HG03196 (cell line): ENCODE measurements around the gene TNFRSF25.

ENCODE experiments used
- ATAC-seq: cut with Tn5 transposase; IDR thresholded peaks from one replicate; pipeline ENCODE4 v1.9.1; 2021; ENCODE audit not compliant: unreplicated experiment

The TNFRSF25 gene

DNA sequence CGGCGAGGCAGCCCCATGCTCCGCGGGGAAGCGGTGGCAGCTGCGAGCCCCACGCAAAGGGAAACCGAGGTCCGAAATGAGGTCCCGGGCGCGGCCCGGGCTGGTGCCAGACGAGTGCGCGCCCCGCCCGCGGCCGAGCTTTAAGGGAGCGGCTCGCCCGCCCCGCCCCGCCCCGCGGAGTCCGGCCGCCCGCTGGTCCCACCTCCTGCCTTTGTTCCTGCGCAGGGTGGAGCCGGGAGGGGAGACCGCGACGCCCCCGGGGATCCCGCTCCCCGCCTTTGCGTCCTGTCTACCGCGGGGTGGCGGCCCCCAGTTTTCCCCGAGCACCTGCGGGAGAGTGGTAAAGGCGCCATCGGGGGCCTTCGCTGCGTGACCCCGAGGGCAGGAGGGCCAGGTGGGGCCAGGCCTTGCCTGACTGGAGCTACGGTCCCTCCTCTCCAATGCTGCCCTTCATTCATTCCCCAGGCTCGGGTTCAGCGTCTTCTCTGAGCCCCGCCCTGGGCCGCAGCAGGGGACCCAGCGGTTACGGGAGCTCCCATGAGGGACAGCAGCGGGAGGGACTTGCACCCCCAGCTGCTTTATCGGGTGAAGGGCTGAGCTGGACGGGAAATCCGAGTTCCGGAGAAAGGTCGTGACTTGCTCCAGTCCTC is 46.0 kb downstream of the TNFRSF25 start, which contains the start of gene HES2:
HES2 (minus strand) TSS at position 116 of the 650 bp plus-strand sequence; CDS start at position 17, 99 bp downstream.
- no peak for ATAC-seq

DNA sequence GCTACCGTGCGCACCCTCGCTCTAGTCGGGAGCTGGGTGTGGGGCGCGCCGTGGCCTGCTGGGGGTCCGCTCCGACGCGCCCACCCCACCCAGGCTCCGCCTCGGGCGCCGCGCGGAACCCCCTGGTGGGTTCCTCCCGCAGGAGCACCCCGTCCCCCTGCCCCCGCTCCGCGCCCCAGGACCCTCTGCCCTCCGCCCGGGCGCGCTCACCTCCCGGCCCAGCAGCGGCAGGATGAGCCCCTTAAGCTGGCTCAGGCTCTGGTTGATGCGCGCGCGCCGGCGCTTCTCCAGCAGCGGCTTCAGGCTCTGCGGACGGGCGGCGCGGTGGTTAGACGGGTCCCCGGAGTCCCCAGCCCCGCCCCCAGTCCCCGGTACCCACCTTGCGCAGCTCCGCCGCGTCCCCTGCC is 46.6 kb downstream of the TNFRSF25 start:
- no peak for ATAC-seq

DNA sequence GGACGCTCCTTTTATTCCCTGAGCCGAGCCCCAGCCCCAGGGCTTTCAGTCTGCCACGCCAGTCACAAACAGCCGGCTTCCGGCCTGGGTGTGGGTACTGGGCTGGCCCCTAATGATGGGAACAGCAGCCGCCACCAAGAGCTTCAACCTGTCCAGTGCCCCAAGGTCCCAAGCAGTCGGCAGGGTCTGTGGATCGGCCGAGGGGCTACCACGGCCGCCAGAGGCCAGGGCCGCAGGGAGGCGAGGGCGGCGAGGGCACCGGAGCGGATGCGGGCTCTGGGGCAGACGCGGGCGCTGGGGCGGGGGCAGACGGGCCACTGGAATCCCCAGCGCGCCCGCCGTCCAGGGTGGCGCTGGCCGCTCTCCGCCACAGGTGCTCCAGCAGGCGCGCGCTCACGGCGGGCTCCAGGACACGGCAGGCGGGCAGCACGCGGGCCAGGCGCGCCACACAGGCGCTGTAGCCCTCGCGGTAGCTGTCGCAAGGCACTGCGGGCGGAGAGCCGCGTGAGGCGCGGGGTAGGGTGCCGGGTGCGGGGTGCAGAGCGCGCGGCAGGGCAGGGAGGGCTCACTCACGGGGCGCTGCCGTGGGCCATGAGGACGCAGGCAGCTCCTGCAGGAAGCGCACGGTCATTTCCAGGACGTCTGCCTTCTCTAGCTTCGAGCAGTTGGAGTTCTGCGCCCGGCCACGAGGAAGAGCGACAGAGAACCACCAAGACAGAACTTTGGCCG is 47.1 kb downstream of the TNFRSF25 start:
- no peak for ATAC-seq

GRCh38 chr1:6417961-6418667 is 47.9 kb downstream of the TNFRSF25 start:
- ATAC-seq, result no peak

DNA sequence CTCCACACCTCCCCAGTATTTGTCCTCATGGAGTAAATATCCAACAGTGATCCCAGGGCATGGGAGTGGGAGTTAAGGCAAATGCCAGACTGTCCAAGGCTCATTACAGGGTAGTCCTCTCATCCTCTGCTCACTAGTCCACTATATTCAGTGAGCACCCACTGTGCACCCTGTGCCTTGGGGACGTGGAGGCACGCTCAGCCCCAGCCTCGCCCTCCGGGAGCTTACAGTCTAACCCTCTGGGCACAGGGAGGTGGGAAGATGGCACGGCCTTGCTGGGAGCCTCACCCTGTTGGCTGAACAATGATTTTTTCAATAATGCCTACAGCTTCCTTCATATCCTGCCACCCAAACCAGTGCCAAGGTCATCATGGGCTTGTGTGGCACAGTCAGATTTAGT is 49.1 kb downstream of the TNFRSF25 start:
- ATAC-seq, result no peak

- no peak for ATAC-seq
Observed at GRCh38 chr1:6416295-6416656, 49.7 kb downstream of the TNFRSF25 start.

DNA sequence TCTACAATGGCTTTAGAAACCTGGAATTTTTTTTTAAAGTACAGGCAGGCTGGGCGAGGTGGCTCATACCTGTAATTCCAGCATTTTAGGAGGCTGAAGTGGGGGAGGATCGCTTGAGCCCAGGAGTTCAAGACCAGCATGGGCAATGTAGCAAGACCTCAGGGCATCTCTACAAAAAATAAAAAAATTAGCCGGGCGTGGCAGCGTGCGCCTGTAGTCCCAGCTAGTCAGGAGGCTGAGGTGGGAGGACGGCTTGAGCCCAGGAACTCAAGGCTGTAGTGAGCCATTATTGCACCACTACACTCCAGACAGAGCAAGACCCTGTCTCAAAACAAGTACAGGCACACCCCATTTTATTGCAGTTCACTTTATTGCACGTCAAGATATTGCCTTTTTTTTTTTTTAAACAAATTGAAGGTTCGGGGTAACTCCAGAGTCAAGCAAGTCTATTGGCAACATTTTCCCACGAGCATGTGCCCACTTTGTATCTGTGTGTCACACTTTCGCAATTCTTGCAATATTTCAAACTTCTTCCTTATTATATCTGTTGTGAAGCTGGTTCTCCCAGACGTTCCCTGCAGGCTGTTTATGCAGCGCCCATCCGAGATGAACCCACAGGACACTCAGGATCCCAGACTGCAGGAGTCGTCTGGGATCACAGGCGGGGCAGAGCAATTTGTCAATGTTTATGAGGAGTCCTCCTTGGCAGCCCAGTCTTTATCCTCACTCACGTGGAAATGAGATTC is 50.9 kb downstream of the TNFRSF25 start:
- no peak for ATAC-seq

DNA sequence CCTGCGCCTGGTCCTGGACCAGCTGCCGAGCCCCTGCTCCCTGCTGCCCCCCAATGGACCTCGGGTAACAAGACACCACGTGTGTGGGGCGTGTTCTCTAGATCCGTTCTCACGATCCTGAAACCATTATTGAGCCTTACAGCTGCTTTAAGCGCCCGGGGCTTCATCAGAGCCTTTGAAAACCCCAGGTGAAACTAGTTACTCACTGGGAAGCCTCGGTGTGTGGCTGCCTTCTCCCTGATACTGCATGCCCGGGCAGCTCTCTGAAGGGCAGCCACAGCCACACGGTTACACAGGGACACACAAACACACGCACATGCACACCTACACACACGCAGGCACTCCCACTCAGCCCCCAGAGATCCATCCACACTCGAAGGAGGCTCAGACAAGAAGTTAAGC is 51.5 kb downstream of the TNFRSF25 start:
- ATAC-seq, result peak; percentile 84

DNA sequence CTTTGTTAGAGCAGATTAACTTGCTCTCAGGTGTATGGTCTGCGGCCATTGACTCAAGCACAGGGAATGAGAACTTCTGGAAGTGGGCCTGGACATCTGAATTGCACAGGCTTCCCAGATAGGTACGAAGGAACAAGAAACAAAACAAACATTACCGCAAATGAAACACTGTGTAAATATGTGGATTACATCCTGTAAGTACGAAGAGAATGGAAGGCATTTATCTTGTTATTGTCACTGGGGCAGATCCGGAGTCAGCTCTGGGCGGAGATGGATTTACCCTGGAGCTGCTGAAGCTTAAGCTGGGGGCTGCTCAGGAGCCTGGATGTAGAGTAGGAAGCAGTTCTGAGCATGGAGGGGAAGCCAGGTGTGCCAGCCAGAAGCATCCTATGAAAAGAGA is 53.1 kb downstream of the TNFRSF25 start:
- no peak for ATAC-seq
